ENCODE measurements around the gene IAH1.
A peak's percentile ranks its signal among the peaks of the same experiment; 100 is the strongest.

The IAH1 gene

DNA sequence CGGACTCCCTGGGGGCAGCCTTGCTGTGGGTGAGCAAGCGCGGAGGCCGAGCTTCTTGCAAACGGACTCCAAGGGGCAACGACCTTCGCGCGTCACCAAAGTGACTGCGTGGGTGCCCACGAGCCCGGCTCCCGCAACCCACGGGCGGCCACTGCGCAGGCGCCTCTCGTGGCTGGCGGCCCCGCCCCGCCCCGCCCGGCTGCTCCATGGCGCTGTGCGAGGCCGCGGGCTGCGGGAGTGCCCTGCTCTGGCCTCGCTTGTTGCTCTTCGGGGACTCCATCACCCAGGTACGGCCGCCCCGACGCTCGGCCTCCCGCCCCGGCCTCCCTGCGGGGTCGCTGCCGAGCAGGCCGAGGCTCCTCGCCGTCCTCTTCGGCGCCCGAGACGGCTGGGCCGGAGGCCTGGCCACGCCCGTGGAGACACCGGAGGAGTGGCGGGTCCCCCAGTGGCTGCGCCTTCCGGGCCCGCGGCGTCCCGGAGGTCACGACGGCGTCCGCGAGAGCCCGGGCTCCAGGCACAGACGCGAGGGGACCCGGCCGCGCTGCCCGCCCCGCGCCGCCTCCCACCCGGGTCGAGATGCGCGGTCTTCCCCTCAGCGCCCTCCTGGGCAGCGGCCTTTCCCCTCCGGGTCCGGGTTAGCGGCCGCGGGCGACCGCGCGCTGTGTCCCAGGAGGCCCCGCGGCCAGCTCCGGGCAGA, at the start of gene IAH1:
Gene IAH1, plus strand, starts transcription at position 191 of the 697 bp plus-strand sequence. Its CDS starts 16 bp downstream, at position 207.
- DNase-seq = peak; percentile 65

- DNase-seq = no peak
These were observed 45.3 kb upstream of the IAH1 start for GRCh38 chr2:9428965-9429577.

GRCh38 chr2:9430316-9431293, 43.7 kb upstream of the IAH1 start:
- no peak for DNase-seq

GRCh38 chr2:9434489-9434888, 39.9 kb upstream of the IAH1 start:
- DNase-seq = no peak

GRCh38 chr2:9439536-9439935, 34.8 kb upstream of the IAH1 start:
- DNase-seq = no peak

- DNase-seq = no peak
These were observed 34.2 kb upstream of the IAH1 start for GRCh38 chr2:9440058-9440727.

DNA sequence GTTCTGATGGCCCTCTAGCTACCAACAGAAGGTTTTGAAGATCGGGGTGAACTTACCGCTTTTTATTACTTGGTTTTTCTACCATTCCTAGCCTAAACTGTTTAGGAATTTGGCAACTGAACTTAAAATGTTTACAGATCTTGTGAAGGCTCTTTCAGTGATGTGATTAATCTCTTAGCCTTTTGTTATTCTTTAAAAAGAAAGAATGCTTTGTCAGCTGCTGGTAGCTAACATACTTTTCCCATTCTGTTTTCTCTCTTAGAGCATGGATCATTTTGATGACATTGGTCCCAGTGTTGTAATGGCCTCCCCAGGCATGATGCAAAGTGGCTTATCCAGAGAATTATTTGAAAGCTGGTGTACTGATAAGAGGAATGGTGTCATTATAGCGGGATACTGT, 32.8 kb upstream of the IAH1 start:
- DNase-seq = no peak

DNA sequence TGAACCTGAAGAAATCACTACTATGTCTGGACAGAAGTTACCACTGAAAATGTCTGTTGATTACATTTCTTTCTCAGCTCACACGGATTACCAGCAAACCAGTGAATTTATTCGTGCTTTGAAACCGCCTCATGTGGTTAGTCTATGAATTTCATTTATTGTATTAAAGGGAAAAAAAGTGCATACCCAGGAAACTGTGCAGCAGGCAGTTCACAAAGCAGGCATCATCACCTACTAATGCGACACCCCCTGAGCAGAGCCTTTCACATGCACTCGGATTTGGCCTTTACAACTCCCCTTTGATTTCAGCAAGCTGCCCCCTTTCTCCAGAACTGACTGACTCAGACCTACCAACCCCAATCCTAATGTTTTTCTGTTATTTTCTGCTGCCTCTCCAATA, 30.8 kb upstream of the IAH1 start:
- no peak for DNase-seq

DNA sequence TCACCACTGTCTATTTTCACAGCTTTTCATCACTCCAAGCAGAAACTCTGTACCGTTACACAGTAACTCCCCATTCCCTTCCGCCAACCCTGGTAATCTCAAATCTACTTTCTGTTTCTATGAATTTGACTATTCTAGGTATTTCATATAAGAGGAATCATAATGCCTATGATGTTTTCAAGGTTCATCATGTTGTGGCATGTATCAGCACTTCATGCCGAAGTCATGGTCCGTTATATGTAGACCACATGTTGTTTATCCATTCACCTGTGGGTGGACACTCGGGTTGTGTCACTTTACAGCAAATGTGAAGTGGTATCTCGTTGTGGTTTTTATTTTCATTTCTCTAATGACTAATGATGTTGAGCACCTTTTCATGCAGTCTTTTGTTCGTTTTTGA, 29.3 kb upstream of the IAH1 start:
- DNase-seq = no peak

DNA sequence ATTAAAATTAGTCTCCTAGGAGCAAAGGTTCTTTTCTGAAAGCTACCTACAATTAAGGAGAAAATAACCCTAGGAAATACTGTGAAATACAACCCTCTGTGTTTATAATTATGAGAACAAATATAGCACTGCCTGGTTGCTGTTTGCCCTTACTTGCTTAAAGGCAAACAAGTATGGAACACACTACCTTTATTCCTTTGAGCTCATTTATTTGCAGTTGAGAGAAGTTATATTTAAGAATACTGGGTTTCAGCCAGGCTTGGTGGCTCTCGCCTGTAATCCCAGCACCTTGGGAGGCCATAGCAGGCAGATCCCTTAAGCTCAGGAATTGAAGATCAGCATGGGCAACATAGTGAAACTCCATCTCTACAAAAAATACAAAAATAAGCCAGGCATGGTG, 23.1 kb upstream of the IAH1 start:
- DNase-seq = no peak

DNA sequence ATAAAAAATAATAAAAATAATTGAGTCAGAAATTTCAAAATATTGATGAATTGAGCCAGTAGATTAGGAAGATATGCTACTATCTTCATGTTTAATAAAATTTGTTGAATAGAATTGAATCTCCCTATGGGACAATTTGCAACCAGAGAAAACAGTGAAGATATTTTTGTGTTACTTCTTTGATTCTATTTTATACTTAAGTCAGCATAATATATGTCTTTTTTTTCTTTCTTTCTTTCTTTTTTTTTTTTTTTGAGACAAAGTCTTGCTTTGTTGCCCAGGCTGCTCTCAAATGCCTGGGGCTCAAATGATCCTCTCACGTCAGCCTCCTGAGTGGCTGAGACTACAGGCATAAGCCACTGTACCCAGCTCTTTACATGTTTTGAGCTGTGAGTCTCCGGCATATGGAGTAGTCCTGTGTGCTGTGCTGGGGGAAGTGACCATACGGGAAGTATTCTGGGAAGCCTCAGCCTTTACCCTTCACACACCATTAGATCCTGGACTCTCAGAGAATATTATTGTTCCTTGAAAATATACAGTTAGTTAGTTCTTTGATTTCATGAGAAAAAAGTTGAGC, 13.8 kb upstream of the IAH1 start:
- no peak for DNase-seq

GRCh38 chr2:9461079-9461478, 13.3 kb upstream of the IAH1 start:
- no peak for DNase-seq

- no peak for DNase-seq
These were observed 12.0 kb upstream of the IAH1 start for GRCh38 chr2:9462313-9462712.

- no peak for DNase-seq
These were observed 11.3 kb upstream of the IAH1 start for GRCh38 chr2:9462886-9463697.

DNA sequence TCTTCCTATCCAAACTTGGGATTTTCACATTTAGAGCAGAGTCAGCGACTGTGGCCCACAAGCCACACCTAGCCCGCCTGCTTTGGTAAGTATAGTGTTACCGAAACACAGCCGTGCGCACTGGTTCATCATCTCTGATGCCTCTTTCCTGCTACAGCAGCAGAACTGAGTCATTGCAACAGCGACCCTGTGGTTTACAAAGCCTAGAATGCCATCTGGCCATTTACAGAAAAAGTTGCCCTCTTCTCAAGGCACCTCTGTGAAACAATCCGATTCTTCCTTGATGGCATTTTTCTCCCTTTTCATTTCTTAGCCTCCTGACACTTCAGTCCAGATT, 10.7 kb upstream of the IAH1 start:
- no peak for DNase-seq

GRCh38 chr2:9465170-9465569, 9.2 kb upstream of the IAH1 start:
- DNase-seq = no peak

GRCh38 chr2:9466147-9466683, 8.1 kb upstream of the IAH1 start:
- DNase-seq = no peak

DNA sequence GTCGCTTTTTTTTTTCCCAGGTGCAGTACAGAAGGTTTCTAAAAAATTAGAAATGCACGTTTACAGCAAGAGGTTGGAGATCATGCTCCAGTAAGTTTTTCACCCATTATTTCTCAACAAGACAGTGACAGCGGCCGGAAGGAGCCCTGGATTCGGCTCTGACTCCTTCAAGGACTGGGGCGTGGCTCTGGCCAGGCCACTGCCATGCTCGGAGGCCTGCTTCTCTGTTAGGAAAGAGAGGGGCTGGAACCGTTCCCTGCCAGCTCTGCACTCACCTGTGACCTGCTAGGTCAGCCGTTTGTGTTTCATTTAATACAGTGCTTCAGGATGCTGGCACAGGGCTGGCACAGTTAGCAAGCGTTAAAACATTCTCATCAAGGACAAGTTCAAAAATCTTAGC, 6.7 kb upstream of the IAH1 start:
- no peak for DNase-seq

GRCh38 chr2:9471206-9471605, 3.1 kb upstream of the IAH1 start:
- no peak for DNase-seq

- DNase-seq = no peak
These were observed 1.8 kb upstream of the IAH1 start for GRCh38 chr2:9472511-9472910.

- no peak for DNase-seq
These were observed 905 bp upstream of the IAH1 start for GRCh38 chr2:9473308-9473984.

Data from NCI-H146 (cell line).